COR-L47 (cell line): ENCODE results near the gene RTN1.

ENCODE experiments used
- DNase-seq: peaks from one replicate; lab custom pipeline; 2025; lab: John Stamatoyannopoulos, UW

Gene RTN1

GRCh38 chr14:59630288-59630963 lies 240.2 kb downstream of the RTN1 start:
- peak; percentile 86 for DNase-seq

- DNase-seq = peak; percentile 77
Measured at GRCh38 chr14:59629444-59630287, 240.9 kb downstream of the RTN1 start.

- DNase-seq = no peak
Measured at GRCh38 chr14:59627011-59627520, 243.5 kb downstream of the RTN1 start.

- no peak for DNase-seq
Measured at GRCh38 chr14:59622631-59623030, 247.9 kb downstream of the RTN1 start.

- no peak for DNase-seq
Measured at GRCh38 chr14:59619061-59619460, 251.5 kb downstream of the RTN1 start.

GRCh38 chr14:59601056-59601455 lies 269.5 kb downstream of the RTN1 start:
- no peak for DNase-seq

GRCh38 chr14:59600211-59600945 lies 270.2 kb downstream of the RTN1 start:
- DNase-seq = no peak

- DNase-seq = no peak
Measured at GRCh38 chr14:59595071-59595470, 275.5 kb downstream of the RTN1 start.

GRCh38 chr14:59591641-59592370 lies 278.8 kb downstream of the RTN1 start:
- DNase-seq = no peak

- no peak for DNase-seq
Measured at GRCh38 chr14:59588101-59588500, 282.5 kb downstream of the RTN1 start.

GRCh38 chr14:59585891-59586554 lies 284.6 kb downstream of the RTN1 start:
- no peak for DNase-seq

- no peak for DNase-seq
Measured at GRCh38 chr14:59583755-59584154, 286.8 kb downstream of the RTN1 start.

GRCh38 chr14:59582845-59583509 lies 287.6 kb downstream of the RTN1 start:
- DNase-seq = no peak

- no peak for DNase-seq
Measured at GRCh38 chr14:59582161-59582560, 288.4 kb downstream of the RTN1 start.

GRCh38 chr14:59580911-59581310 lies 289.7 kb downstream of the RTN1 start:
- no peak for DNase-seq

GRCh38 chr14:59576332-59577294 lies 294.0 kb downstream of the RTN1 start, which contains the start of gene CCDC175:
Gene CCDC175 (minus strand): TSS chr14:59576812. CDS start chr14:59576775, 37 bp downstream.
- peak; percentile 97 for DNase-seq

- DNase-seq = peak; percentile 27
Measured at GRCh38 chr14:59570122-59570521, 300.5 kb downstream of the RTN1 start.

GRCh38 chr14:59566725-59567124 lies 303.9 kb downstream of the RTN1 start:
- peak; percentile 32 for DNase-seq

GRCh38 chr14:59566296-59566695 lies 304.3 kb downstream of the RTN1 start:
- no peak for DNase-seq
